MG63 (cell line): ENCODE data around the gene TBC1D14. TPM values are rescaled to one million over a fixed set of nuclear protein-coding genes. Genes with fewer than 3 reads are reported as not detected.
A peak's percentile ranks its signal among the peaks of the same experiment; 100 is the strongest.

Experiments used
- DNase-seq: peaks from one replicate; pipeline ENCODE4 v3.0.0-alpha.2; 2020
- H3K27me3 ChIP-seq: fragments of 250-450 bp; sonication (Bioruptor Pico); 2 replicates; pipeline ENCODE4 v1.5.1; 2020; ENCODE audit warnings: mild to moderate bottlenecking, moderate library complexity
- H3K36me3 ChIP-seq: fragments of 250-450 bp; sonication (Bioruptor Pico); 2 replicates; pipeline ENCODE4 v1.5.1; 2020; ENCODE audit warnings: mild to moderate bottlenecking, moderate library complexity
- H3K4me3 ChIP-seq: fragments of 250-450 bp; sonication (Bioruptor Pico); 2 replicates; pipeline ENCODE4 v1.5.1; 2020; ENCODE audit warnings: mild to moderate bottlenecking, moderate library complexity
- H3K9me3 ChIP-seq: fragments of 250-450 bp; sonication (Bioruptor Pico); 2 replicates; pipeline ENCODE4 v1.5.1; 2020; ENCODE audit warnings: mild to moderate bottlenecking, moderate library complexity
- total RNA-seq: library from RNA; depleted of rRNA; stranded (reverse); fragments of >200 nt; shearing (Covaris generic); gene quantifications from 2 replicates; pipeline ENCODE4 v1.2.3, GENCODE V29; 2014; ENCODE audit warnings: low replicate concordance

Gene TBC1D14
- total RNA-seq, 1 experiment from 2014 or later = 16.3 TPM

GRCh38 chr4:7024336-7024890, 114.8 kb downstream of the TBC1D14 start:
- H3K4me3 ChIP-seq = no peak overlapping the region
- DNase-seq = no peak
- H3K36me3 ChIP-seq = no peaks in the 10 kb centered on the region
- H3K9me3 ChIP-seq = no peaks in the 10 kb centered on the region
- no peaks in the 10 kb centered on the region for H3K27me3 ChIP-seq

GRCh38 chr4:7025040-7025602, 115.5 kb downstream of the TBC1D14 start:
- Histone ChIP-seq H3K9me3 (no peaks in the 10 kb centered on the region), H3K4me3 (no peak overlapping the region), H3K36me3 (no peaks in the 10 kb centered on the region), H3K27me3 (no peaks in the 10 kb centered on the region)
- DNase-seq = no peak

GRCh38 chr4:7026107-7026506, 116.5 kb downstream of the TBC1D14 start:
- Histone ChIP-seq H3K4me3 (no peak overlapping the region), H3K36me3 (no peaks in the 10 kb centered on the region)
- DNase-seq = no peak

GRCh38 chr4:7027284-7027683, 117.7 kb downstream of the TBC1D14 start:
- no peaks in the 10 kb centered on the region for H3K27me3 ChIP-seq

More at GRCh38 chr4:7026107-7026506, 116.5 kb downstream of the TBC1D14 start:
- Histone ChIP-seq H3K9me3 (no peaks in the 10 kb centered on the region), H3K27me3 (no peaks in the 10 kb centered on the region)

GRCh38 chr4:7027913-7028312, 118.3 kb downstream of the TBC1D14 start:
- Histone ChIP-seq H3K4me3 (no peak overlapping the region), H3K27me3 (no peaks in the 10 kb centered on the region), H3K36me3 (no peaks in the 10 kb centered on the region), H3K9me3 (no peaks in the 10 kb centered on the region)
- DNase-seq = no peak

More at GRCh38 chr4:7027284-7027683, 117.7 kb downstream of the TBC1D14 start:
- H3K9me3 ChIP-seq = no peaks in the 10 kb centered on the region
- H3K36me3 ChIP-seq = no peaks in the 10 kb centered on the region
- H3K4me3 ChIP-seq = no peak overlapping the region
- no peak for DNase-seq

- Histone ChIP-seq H3K9me3 (no peaks in the 10 kb centered on the region), H3K36me3 (no peaks in the 10 kb centered on the region), H3K4me3 (no peak overlapping the region), H3K27me3 (no peaks in the 10 kb centered on the region)
- DNase-seq = no peak
Observed at GRCh38 chr4:7029212-7029611, 119.6 kb downstream of the TBC1D14 start.

GRCh38 chr4:7029921-7030320, 120.3 kb downstream of the TBC1D14 start:
- H3K4me3 ChIP-seq = no peak overlapping the region
- no peaks in the 10 kb centered on the region for H3K27me3 ChIP-seq
- no peaks in the 10 kb centered on the region for H3K36me3 ChIP-seq
- no peaks in the 10 kb centered on the region for H3K9me3 ChIP-seq
- no peak for DNase-seq

- no peak for DNase-seq
- H3K27me3 ChIP-seq = no peaks in the 10 kb centered on the region
- H3K9me3 ChIP-seq = no peaks in the 10 kb centered on the region
- H3K4me3 ChIP-seq = no peak overlapping the region
- no peaks in the 10 kb centered on the region for H3K36me3 ChIP-seq
Observed at GRCh38 chr4:7030856-7031255, 121.2 kb downstream of the TBC1D14 start.

GRCh38 chr4:7031558-7032449, 122.2 kb downstream of the TBC1D14 start:
- DNase-seq = no peak
- Histone ChIP-seq H3K4me3 (no peak overlapping the region), H3K36me3 (no peaks in the 10 kb centered on the region), H3K27me3 (no peaks in the 10 kb centered on the region), H3K9me3 (no peaks in the 10 kb centered on the region)

- no peaks in the 10 kb centered on the region for H3K27me3 ChIP-seq
- no peak for DNase-seq
Observed at GRCh38 chr4:7032596-7032995, 123.0 kb downstream of the TBC1D14 start.

GRCh38 chr4:7034262-7035081, 124.8 kb downstream of the TBC1D14 start:
- Histone ChIP-seq H3K36me3 (no peaks in the 10 kb centered on the region), H3K9me3 (no peaks in the 10 kb centered on the region), H3K27me3 (no peaks in the 10 kb centered on the region), H3K4me3 (no peak overlapping the region)
- DNase-seq = peak; percentile 11

More at GRCh38 chr4:7032596-7032995, 123.0 kb downstream of the TBC1D14 start:
- no peak overlapping the region for H3K4me3 ChIP-seq
- H3K9me3 ChIP-seq = no peaks in the 10 kb centered on the region
- no peaks in the 10 kb centered on the region for H3K36me3 ChIP-seq

- H3K36me3 ChIP-seq = no peaks in the 10 kb centered on the region
- no peaks in the 10 kb centered on the region for H3K27me3 ChIP-seq
- no peaks in the 10 kb centered on the region for H3K9me3 ChIP-seq
- no peak overlapping the region for H3K4me3 ChIP-seq
- no peak for DNase-seq
Observed at GRCh38 chr4:7037425-7037824, 127.8 kb downstream of the TBC1D14 start.

- no peaks in the 10 kb centered on the region for H3K36me3 ChIP-seq
- no peaks in the 10 kb centered on the region for H3K27me3 ChIP-seq
- H3K9me3 ChIP-seq = no peaks in the 10 kb centered on the region
- no peak for DNase-seq
- no peak overlapping the region for H3K4me3 ChIP-seq
Observed at GRCh38 chr4:7040765-7041164, 131.1 kb downstream of the TBC1D14 start.

GRCh38 chr4:7041246-7041645, 131.6 kb downstream of the TBC1D14 start:
- Histone ChIP-seq H3K36me3 (no peaks in the 10 kb centered on the region), H3K27me3 (no peaks in the 10 kb centered on the region), H3K4me3 (no peak overlapping the region), H3K9me3 (no peaks in the 10 kb centered on the region)
- DNase-seq = no peak

GRCh38 chr4:7041801-7042502, 132.3 kb downstream of the TBC1D14 start:
- H3K4me3 ChIP-seq = peak overlapping the region; percentile 72
- DNase-seq = no peak
- no peaks in the 10 kb centered on the region for H3K27me3 ChIP-seq
- H3K9me3 ChIP-seq = no peaks in the 10 kb centered on the region
- no peaks in the 10 kb centered on the region for H3K36me3 ChIP-seq

GRCh38 chr4:7042503-7043283, 133.1 kb downstream of the TBC1D14 start:
- Histone ChIP-seq H3K4me3 (peak overlapping the region; percentile 72), H3K27me3 (no peaks in the 10 kb centered on the region), H3K36me3 (no peaks in the 10 kb centered on the region), H3K9me3 (no peaks in the 10 kb centered on the region)
- DNase-seq = peak; percentile 93
